Neural progenitor cell (in vitro differentiated cells): Measurements from ENCODE around the gene GNAZ. TPM values are rescaled to one million over a fixed set of nuclear protein-coding genes. Genes with fewer than 3 reads are reported as not detected.

Experiments used
- DNase-seq: peaks from one replicate; pipeline ENCODE4 v3.0.0-alpha.2; 2016; ENCODE audit warnings: low spot score
- H2AFZ ChIP-seq: fragments of 200-600 bp; sonication (generic); replicated peaks from 2 replicates; pipeline ENCODE4 v1.6.1; 2016; ENCODE audit warnings: antibody characterized with exemption
- H3F3A ChIP-seq: fragments of 200-600 bp; sonication (generic); 2 replicates; pipeline ENCODE4 v1.6.1; 2016; ENCODE audit warnings: antibody characterized with exemption, low read depth
- H3K27ac ChIP-seq: fragments of 200-600 bp; sonication (generic); 2 replicates; pipeline ENCODE4 v1.5.1; 2016; ENCODE audit warnings: mild to moderate bottlenecking
- H3K27me3 ChIP-seq: fragments of 200-600 bp; sonication (generic); 2 replicates; pipeline ENCODE4 v1.6.1; 2016; ENCODE audit warnings: mild to moderate bottlenecking, moderate library complexity
- H3K36me3 ChIP-seq: fragments of 200-600 bp; sonication (generic); 2 replicates; pipeline ENCODE4 v1.5.1; 2016
- H3K4me1 ChIP-seq: fragments of 200-600 bp; sonication (generic); 2 replicates; pipeline ENCODE4 v1.6.1; 2016; ENCODE audit warnings: mixed run types
- H3K4me2 ChIP-seq: fragments of 200-600 bp; sonication (generic); 2 replicates; pipeline ENCODE4 v1.6.1; 2016
- H3K4me3 ChIP-seq: fragments of 200-600 bp; sonication (generic); 2 replicates; pipeline ENCODE4 v1.5.1; 2016
- H3K79me2 ChIP-seq: fragments of 200-600 bp; sonication (generic); 2 replicates; pipeline ENCODE4 v1.6.1; 2016; ENCODE audit warnings: low read depth
- H3K9ac ChIP-seq: fragments of 200-600 bp; sonication (generic); 2 replicates; pipeline ENCODE4 v1.6.1; 2016
- H3K9me3 ChIP-seq: fragments of 200-600 bp; sonication (generic); 2 replicates; pipeline ENCODE4 v1.5.1; 2016; ENCODE audit warnings: low read depth
- H4K20me1 ChIP-seq: fragments of 200-600 bp; sonication (generic); 2 replicates; pipeline ENCODE4 v1.6.1; 2016; ENCODE audit warnings: low read depth
- H3K27ac Mint-ChIP-seq: 3 replicates; pipeline ENCODE4 v1.8.0; 2021; ENCODE audit warnings: mixed read lengths
- H3K27me3 Mint-ChIP-seq: 2 replicates; pipeline ENCODE4 v1.8.0; 2022; ENCODE audit warnings: low read depth, mild to moderate bottlenecking, inconsistent platforms, moderate library complexity, mixed read lengths; ENCODE audit not compliant: insufficient read depth
- H3K36me3 Mint-ChIP-seq: 3 replicates; pipeline ENCODE4 v1.8.0; 2021; ENCODE audit warnings: mixed read lengths
- H3K4me1 Mint-ChIP-seq: 3 replicates; pipeline ENCODE4 v1.8.0; 2021; ENCODE audit warnings: mixed read lengths
- H3K4me3 Mint-ChIP-seq: 3 replicates; pipeline ENCODE4 v1.8.0; 2021; ENCODE audit warnings: mild to moderate bottlenecking, moderate library complexity, mixed read lengths
- H3K9me3 Mint-ChIP-seq: 3 replicates; pipeline ENCODE4 v1.8.0; 2020; ENCODE audit warnings: mixed read lengths
- EZH2 ChIP-seq: fragments of 200-600 bp; sonication (generic); IDR thresholded peaks from 2 replicates; pipeline ENCODE4 v1.6.1; 2017; ENCODE audit warnings: antibody characterized with exemption, mild to moderate bottlenecking, moderate library complexity
- EZH2phosphoT487 ChIP-seq: fragments of 200-600 bp; sonication (generic); IDR thresholded peaks from 2 replicates; pipeline ENCODE4 v1.6.1; 2017; ENCODE audit warnings: antibody characterized with exemption
- total RNA-seq: library from RNA; depleted of rRNA; stranded (reverse); fragments of >200 nt; gene quantifications from 2 replicates; pipeline ENCODE4 v1.2.3, GENCODE V29; 2015; ENCODE audit warnings: low replicate concordance
- TF ChIP-seq, protein P1 (sequence below): fragments of 200-600 bp; sonication (generic); IDR thresholded peaks from 2 replicates; pipeline ENCODE4 v1.5.1; 2017; ENCODE audit warnings: antibody characterized with exemption, mild to moderate bottlenecking

GNAZ gene
- total RNA-seq, 1 donor from 2014 or later: 16.5 TPM

DNA sequence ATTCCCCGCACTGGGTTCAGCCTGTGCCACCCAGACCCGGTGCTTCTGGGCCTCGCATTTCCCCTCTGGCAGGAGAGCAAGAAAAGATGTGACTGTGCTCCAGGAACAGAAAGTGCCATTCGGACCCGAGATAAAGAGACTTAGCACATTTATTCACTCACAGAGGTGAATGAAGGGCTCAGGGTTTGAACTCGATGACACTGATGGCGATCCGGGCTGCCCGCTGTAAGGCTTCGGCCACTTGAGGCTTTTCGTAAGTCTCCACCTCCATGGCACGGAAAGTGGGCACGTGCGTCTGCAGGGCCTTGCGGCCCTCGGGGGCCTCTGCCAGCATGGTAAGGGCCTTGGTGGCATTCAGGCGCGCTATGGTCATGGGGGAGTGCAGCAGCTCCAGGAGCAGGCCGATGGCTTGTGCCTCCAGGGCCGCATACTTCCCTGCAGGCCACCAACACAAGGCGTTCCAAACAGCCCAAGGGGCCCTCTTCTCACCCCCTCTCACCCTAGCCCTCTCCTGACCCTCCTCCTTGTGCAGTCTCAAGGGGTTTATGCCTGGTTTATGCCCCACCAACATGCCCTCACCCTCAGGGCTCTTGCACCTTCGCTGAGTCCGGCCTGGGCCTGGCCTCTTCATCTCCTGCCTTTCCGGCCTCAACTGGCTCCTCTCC lies 10.9 kb upstream of the GNAZ start:
- Histone ChIP-seq H3K36me3 (no peaks in the 10 kb centered on the region), H3K9me3 (no peaks in the 10 kb centered on the region), H3K9ac (no peak overlapping the region), H3F3A (no peaks in the 10 kb centered on the region), H3K4me3 (no peak overlapping the region), H2AFZ (no peak overlapping the region), H4K20me1 (no peaks in the 10 kb centered on the region), H3K27ac (no peak overlapping the region), H3K4me2 (no peak overlapping the region), H3K27me3 (no peaks in the 10 kb centered on the region), H3K79me2 (no peaks in the 10 kb centered on the region), H3K4me1 (peaks cover 11% of the 10 kb centered on the region)
- H3K4me1 Mint-ChIP-seq: no peaks in the 10 kb centered on the region
- H3K27ac Mint-ChIP-seq: no peak overlapping the region
- TF ChIP-seq, protein P1, sequence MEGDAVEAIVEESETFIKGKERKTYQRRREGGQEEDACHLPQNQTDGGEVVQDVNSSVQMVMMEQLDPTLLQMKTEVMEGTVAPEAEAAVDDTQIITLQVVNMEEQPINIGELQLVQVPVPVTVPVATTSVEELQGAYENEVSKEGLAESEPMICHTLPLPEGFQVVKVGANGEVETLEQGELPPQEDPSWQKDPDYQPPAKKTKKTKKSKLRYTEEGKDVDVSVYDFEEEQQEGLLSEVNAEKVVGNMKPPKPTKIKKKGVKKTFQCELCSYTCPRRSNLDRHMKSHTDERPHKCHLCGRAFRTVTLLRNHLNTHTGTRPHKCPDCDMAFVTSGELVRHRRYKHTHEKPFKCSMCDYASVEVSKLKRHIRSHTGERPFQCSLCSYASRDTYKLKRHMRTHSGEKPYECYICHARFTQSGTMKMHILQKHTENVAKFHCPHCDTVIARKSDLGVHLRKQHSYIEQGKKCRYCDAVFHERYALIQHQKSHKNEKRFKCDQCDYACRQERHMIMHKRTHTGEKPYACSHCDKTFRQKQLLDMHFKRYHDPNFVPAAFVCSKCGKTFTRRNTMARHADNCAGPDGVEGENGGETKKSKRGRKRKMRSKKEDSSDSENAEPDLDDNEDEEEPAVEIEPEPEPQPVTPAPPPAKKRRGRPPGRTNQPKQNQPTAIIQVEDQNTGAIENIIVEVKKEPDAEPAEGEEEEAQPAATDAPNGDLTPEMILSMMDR: no peak
- no peak for TF ChIP-seq EZH2
- no peak for TF ChIP-seq EZH2phosphoT487
- H3K36me3 Mint-ChIP-seq: no peaks in the 10 kb centered on the region
- H3K9me3 Mint-ChIP-seq: peaks cover 12% of the 10 kb centered on the region
- H3K27me3 Mint-ChIP-seq: peaks cover 7% of the 10 kb centered on the region
- no peak for DNase-seq
- no peak overlapping the region for H3K4me3 Mint-ChIP-seq

DNA sequence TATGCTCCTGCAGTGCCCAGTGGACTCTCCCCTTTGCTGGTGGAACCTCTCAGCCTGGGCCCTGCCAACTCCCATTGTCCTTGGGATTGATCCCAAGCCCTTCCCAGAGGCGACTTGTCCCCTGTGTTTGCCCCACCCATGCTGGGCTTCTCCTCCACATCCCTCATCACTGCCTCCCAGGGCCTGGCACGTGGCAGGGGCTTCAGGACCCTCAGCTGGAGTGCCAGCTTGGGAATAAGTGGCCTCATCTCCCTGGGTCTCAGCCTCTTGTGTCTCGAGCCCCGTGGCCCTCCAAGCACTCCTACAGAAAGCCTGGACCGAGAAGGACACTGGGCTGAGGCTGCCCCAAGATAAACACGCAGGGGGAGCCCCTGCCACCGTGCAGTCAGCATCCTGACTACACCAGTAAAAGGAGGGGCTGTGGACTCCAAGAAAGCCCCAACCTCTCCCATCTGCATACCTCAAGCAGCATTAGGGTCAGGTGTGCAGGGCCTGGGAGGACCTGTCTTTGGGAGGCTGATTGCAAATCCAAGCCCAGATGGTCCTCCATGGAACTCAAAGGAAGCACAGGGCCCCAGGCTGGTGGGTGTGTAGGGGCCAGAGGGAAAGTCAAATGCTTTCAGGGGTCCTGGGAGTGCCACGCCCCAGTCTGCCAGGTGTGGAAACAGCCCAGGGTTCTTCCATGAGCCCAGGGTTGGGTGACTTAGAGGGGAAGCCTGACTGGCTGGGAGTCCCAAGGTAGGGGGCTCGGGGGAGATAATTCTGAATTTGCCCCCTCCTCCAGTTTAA lies 9.5 kb upstream of the GNAZ start:
- H3K4me1 ChIP-seq: peaks cover 11% of the 10 kb centered on the region
- Mint-ChIP-seq H3K27ac (peak overlapping the region; percentile 42), H3K9me3 (peaks cover 12% of the 10 kb centered on the region), H3K36me3 (no peaks in the 10 kb centered on the region), H3K4me3 (no peak overlapping the region), H3K4me1 (peaks cover under 1% of the 10 kb centered on the region), H3K27me3 (peaks cover 10% of the 10 kb centered on the region)
- no peaks in the 10 kb centered on the region for H3K36me3 ChIP-seq
- no peaks in the 10 kb centered on the region for H4K20me1 ChIP-seq
- H2AFZ ChIP-seq: no peak overlapping the region
- H3K27me3 ChIP-seq: no peaks in the 10 kb centered on the region
- no peak overlapping the region for H3K9ac ChIP-seq
- H3K4me2 ChIP-seq: no peak overlapping the region
- no peaks in the 10 kb centered on the region for H3F3A ChIP-seq
- H3K27ac ChIP-seq: no peak overlapping the region
- no peaks in the 10 kb centered on the region for H3K9me3 ChIP-seq
- no peak overlapping the region for H3K4me3 ChIP-seq
- DNase-seq: no peak
- no peaks in the 10 kb centered on the region for H3K79me2 ChIP-seq
- TF ChIP-seq EZH2: no peak
- TF ChIP-seq, protein P1: no peak
- no peak for TF ChIP-seq EZH2phosphoT487

DNA sequence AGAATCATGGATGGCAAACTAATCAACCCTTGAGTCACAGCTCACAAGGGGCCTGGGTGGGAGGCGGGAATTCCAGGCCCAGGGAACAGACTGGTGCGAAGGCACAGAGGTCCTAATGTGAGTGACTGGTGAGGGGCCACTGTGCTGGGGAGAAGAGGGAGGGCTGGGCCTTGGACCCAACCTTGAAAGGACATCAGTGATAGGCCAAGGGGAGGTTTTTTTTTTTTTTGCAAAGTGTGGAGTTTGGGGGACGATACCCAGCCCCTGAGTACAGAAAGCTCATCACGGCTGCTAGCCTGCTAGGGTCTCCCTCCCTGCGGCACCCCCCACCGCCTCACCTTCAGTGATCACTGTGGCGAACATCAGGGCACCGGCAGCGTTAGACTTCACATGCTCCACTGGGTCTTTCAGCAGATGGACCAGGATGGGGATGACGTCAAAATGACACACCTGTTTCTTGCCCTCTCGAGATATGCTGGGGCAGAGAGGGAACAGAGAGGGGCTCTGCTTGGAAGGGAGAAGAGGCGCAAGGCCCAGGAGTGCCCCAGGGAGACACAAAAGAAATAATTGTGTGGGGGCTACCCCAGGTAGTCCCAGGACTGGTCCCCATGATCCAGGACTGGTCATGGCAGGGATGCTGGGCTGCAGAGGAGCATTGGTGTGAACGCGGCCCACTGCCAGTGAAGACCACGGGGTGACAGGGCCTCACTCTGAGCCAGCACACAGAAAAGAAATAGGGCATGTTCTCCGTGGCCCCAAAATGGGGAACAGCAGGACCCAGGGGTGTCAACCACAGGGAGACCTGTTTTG lies 8.6 kb upstream of the GNAZ start:
- DNase-seq: no peak
- no peak overlapping the region for H3K27ac ChIP-seq
- H3K4me3 Mint-ChIP-seq: no peak overlapping the region
- H3F3A ChIP-seq: no peaks in the 10 kb centered on the region
- H3K79me2 ChIP-seq: no peaks in the 10 kb centered on the region
- H3K36me3 Mint-ChIP-seq: no peaks in the 10 kb centered on the region
- H4K20me1 ChIP-seq: no peaks in the 10 kb centered on the region
- H3K4me3 ChIP-seq: no peak overlapping the region
- peaks cover 11% of the 10 kb centered on the region for H3K4me1 ChIP-seq
- peaks cover 3% of the 10 kb centered on the region for H3K4me1 Mint-ChIP-seq
- no peaks in the 10 kb centered on the region for H3K27me3 ChIP-seq
- no peak overlapping the region for H3K9ac ChIP-seq
- H3K27me3 Mint-ChIP-seq: peaks cover 10% of the 10 kb centered on the region
- no peak for TF ChIP-seq EZH2
- TF ChIP-seq, protein P1: no peak
- no peak for TF ChIP-seq EZH2phosphoT487
- peak overlapping the region; percentile 42 for H3K27ac Mint-ChIP-seq
- no peak overlapping the region for H2AFZ ChIP-seq
- no peaks in the 10 kb centered on the region for H3K9me3 ChIP-seq
- H3K4me2 ChIP-seq: no peak overlapping the region
- H3K9me3 Mint-ChIP-seq: peaks cover 8% of the 10 kb centered on the region
- no peaks in the 10 kb centered on the region for H3K36me3 ChIP-seq
